ENCODE measurements around the gene CCDC152.

CCDC152 gene

GRCh38 chr5:42781584-42781983 lies 25.0 kb downstream of the CCDC152 start:
- no peak for DNase-seq (ENCODE audit: low spot score)

DNA sequence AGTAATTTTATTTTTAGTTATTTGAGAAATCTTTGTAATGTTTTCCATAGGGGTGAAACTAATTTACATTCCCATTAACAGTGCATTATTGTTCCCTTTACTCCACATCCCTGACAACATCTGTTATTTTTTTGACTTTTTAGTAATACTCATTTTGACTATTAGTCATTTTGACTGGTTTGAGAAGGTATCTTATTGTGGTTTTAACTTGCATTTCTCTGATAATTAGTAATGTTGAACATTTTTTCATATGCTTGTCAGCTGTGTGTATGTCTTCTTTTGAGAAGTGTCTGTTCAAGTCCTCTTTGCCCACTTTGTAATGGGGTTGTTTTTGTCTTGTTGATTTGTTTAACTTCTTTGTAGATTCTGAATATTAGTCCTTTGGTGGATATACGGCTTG lies 27.5 kb downstream of the CCDC152 start:
- no peak for DNase-seq (ENCODE audit: low spot score)

- no peak for DNase-seq (ENCODE audit: low spot score)
Measured at GRCh38 chr5:42785756-42786155, 29.1 kb downstream of the CCDC152 start.

GRCh38 chr5:42787073-42787472 lies 30.5 kb downstream of the CCDC152 start:
- DNase-seq (ENCODE audit: low spot score) = no peak

GRCh38 chr5:42787845-42788244 lies 31.2 kb downstream of the CCDC152 start:
- no peak for DNase-seq (ENCODE audit: low spot score)

- no peak for DNase-seq (ENCODE audit: low spot score)
Measured at GRCh38 chr5:42791151-42791550, 34.5 kb downstream of the CCDC152 start.

- no peak for DNase-seq (ENCODE audit: low spot score)
Measured at GRCh38 chr5:42798284-42799240, 41.9 kb downstream of the CCDC152 start.

DNA sequence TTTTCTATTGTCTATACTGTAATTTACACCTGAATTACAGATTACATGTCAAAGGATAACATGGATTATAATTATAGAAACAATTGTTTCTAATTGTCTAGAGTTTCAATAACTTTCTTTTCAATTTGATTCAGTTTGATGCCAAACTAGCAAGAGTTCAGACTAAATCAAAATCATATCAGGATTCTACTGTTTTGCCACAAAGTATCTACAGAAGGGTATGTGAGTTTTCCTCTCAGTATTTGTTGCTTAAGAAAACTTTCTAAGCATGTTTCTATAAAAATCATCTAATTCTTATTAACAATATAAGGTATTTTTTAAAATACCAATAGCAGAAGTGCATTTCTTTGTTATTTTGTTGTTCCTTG lies 42.6 kb downstream of the CCDC152 start:
- DNase-seq (ENCODE audit: low spot score) = no peak

GRCh38 chr5:42799668-42800114 lies 43.1 kb downstream of the CCDC152 start:
- DNase-seq (ENCODE audit: low spot score) = no peak

DNA sequence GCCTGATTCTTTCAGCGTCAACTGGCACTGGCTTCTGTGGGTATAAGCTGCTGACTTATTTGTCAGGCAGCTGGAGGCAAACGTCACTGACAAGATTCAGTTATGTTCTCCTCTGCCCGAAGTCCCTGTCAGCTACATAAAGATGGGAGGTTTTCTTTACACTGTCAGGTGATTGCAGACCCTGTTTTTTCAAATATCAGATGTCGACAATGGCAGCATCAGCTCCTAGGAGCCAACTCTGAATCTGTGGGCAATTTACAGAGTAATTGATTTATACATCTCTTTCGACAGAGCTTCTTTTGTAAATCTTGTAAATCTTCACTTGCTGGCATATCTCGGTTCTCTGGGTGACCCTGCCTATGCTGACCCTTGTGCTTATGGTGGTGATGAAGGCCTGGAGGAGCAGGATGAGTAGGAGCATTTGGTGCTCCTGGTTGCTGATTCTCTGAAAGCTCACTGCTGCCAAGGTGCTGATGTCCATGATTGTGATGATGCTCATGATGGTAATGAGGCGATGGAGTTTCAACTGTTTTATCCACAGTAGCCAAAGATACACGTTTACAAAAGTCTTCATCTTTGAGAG lies 44.2 kb downstream of the CCDC152 start:
- DNase-seq (ENCODE audit: low spot score) = no peak

- DNase-seq (ENCODE audit: low spot score) = no peak
Measured at GRCh38 chr5:42801516-42802166, 45.0 kb downstream of the CCDC152 start.

DNA sequence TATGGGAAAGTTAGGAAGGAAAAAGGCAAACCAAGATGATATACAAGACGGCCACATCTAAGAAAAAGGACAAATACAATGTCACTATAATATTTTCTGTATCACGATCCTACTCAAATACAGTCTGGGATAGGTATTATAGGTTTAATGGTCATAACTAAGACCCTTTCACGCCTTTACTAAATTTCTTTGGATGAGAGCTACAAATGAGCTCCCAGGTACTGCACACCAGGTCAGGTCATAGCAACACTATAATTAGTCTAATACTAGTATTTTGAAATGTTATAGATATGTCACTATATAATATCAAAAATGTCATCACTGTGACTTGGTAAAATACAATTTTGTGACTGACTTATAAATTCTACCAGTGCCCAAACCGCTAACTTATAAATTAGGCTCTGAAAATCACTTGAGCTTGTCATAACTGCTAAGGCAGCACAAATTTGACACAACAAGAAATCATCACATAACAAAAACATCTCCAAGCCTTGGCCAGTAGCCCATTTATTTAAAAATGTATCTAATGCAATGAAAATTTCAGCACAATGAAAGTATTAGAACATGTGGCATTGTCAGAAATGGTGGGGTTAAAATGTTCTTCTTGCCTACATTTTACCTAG lies 48.2 kb downstream of the CCDC152 start:
- no peak for DNase-seq (ENCODE audit: low spot score)

- DNase-seq (ENCODE audit: low spot score) = no peak
Measured at GRCh38 chr5:42806004-42806700, 49.5 kb downstream of the CCDC152 start.

DNA sequence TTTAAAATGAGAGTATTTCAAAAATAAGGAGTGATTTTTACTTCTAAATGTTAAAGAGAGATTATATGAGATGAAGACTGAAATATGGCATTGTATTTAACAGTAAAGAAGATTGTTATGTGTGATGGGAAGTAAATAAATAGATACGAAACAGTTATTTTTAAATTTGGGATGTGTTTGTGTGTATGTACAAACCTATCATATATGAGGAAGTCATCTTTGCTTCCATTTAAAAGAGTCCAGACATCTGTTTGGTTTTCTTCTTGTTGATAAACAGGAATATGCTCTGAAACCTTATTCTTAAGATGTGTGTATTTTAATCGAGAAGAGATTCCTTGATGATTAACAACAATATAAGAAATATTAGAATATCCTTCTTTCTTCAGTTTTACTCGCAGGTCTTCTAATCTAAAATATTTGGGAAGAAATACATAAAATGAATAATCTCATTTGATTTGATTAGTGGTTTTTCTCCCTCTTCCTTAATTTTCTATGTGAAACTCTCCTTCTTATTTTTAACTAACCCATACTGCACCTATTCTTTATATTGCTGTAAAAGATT lies 50.2 kb downstream of the CCDC152 start:
- no peak for DNase-seq (ENCODE audit: low spot score)

DNA sequence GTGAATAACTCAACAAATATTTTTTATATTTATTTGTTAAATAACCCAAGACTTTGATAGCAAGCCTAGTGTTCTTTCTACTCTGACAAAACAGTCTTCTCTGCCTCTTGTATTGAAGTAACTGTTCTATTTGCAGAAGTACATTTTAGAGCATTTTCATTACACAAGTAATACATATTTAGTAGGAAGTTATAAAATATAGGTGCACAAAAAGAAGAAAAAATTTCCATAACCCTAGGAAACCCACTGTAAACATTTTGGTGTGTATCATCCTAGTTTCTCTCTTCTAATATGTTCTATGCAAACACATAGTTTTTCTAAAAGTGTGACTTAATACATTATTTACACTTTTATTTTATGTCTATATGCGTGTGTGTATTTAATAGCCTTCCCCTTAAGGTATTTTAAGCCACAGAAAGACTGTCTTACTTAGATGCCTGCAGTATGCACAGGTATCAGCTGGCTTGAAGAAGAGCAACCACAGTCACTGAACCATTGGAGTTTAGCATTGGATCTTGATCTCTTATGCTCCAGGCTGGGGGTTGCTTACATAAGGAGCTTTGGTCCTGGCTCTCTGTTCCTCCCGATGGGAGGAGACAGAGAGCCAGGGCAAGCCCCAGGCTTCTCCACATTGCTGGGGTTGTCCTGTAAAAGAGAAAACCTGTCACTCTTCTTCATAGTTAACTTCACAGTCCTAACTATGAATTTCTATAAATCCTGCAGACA lies 51.3 kb downstream of the CCDC152 start:
- no peak for DNase-seq (ENCODE audit: low spot score)

DNA sequence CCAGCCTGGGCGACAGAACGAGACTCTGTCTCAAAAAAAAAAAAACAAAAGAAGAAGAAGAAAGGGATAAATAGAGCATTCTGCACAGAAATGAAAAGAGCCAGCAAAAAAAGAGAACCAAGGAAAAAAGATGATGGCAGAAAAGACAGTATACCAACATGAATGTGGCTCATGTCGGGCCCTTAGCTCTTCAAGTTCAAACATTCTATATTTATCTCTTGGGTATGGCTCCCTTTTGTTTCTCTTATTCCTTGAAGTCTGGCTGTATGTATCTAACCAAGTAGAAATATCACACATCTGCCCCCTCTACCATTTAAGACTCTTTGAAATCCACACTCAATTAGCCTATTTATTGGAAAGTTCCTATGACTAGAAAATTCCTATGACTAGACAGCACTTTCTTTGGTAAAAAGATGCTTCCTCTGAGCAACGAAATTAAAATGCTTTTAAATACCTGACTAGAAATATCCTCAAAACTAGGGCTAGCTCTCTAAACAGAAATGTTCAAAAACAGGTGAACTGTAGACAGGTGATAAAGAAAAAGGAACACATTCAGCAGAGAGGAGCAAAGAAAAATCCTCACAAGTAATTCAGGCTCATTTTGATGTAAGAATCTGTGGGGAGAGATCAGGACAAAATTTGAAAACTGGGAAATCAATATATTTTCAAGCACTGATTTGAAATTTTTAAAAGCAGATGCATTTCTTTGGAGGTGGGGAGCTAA lies 52.4 kb downstream of the CCDC152 start:
- no peak for DNase-seq (ENCODE audit: low spot score)

DNA sequence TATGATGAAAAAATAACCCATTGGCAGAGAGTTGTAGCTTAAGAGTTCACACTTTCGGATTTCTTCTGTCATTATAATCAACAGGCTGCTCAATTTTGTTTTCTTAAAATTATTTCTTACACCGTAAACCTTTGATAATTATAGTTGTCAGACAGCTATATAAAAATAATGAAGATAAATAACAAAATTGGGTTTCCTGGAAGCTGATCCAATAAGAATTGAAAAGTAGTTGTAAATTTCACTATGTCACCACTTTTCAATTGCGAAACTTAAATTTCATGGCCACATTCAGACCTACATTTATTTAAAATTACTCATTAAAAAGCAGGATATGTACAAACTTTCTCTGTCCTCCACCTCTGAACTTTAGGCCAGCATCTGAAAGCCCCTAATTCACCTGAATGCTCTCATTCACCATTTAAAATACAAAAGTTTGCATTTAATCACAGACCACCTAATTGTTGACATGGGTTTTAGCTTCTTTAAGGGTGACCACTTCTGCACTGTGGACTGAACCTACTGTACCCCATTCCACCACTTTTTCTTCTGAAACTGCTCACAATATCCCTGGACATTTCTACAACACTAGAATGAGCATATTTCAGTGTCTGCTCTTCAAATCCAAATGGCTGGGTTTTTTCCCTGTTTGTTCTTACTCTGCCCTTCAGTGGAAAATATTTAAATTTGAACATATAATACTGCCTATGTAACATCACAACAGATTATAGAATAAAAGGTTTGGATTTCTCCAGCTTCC lies 54.4 kb downstream of the CCDC152 start:
- DNase-seq (ENCODE audit: low spot score) = no peak

- DNase-seq (ENCODE audit: low spot score) = no peak
Measured at GRCh38 chr5:42811591-42812446, 55.2 kb downstream of the CCDC152 start, which contains the start of gene SELENOP. TSS of gene SELENOP (minus strand) at chr5:42811892. CDS start at chr5:42808353, 3,539 bp downstream.

Data from ecto neural progenitor cell (in vitro differentiated cells).